ENCODE data around the gene CPS1. TPM values are rescaled to one million over a fixed set of nuclear protein-coding genes. Genes with fewer than 3 reads are reported as not detected.

CPS1 gene
- total RNA-seq, 2 donors from 2014 or later: 2.7 to 3.3 TPM

GRCh38 chr2:210531482-210531881, 24.9 kb upstream of the CPS1 start:
- Histone ChIP-seq H3K36me3 (no peaks in the 10 kb centered on the region), H3K27me3 (no peaks in the 10 kb centered on the region), H3K4me3 (no peak overlapping the region), H3K9ac (ENCODE audit: low read depth in 2 of 2, low read length in 2 of 2) (no peak overlapping the region), H3K27ac (no peak overlapping the region), H3K4me1 (no peaks in the 10 kb centered on the region), H3K9me3 (no peaks in the 10 kb centered on the region)
- DNase-seq: no peak
- TF ChIP-seq CTCF (IDR thresholded peaks at IDR 0.05): no peak
- intact Hi-C loops (cut with DNase I): no loop called here

GRCh38 chr2:210533389-210533788, 23.0 kb upstream of the CPS1 start:
- intact Hi-C loops (cut with DNase I): no loop called here
- TF ChIP-seq CTCF (IDR thresholded peaks at IDR 0.05): no peak
- Histone ChIP-seq H3K9ac (ENCODE audit: low read depth in 2 of 2, low read length in 2 of 2) (no peak overlapping the region), H3K4me3 (no peak overlapping the region), H3K27ac (no peak overlapping the region), H3K9me3 (no peaks in the 10 kb centered on the region), H3K27me3 (no peaks in the 10 kb centered on the region), H3K4me1 (no peaks in the 10 kb centered on the region), H3K36me3 (no peaks in the 10 kb centered on the region)
- no peak for DNase-seq

GRCh38 chr2:210534879-210535278, 21.5 kb upstream of the CPS1 start:
- no peak overlapping the region for H3K9ac ChIP-seq (ENCODE audit: low read depth in 2 of 2, low read length in 2 of 2)
- intact Hi-C loops (cut with DNase I): no loop called here
- H3K4me1 ChIP-seq: no peaks in the 10 kb centered on the region
- no peak overlapping the region for H3K27ac ChIP-seq
- H3K9me3 ChIP-seq: no peaks in the 10 kb centered on the region
- H3K4me3 ChIP-seq: no peak overlapping the region
- no peaks in the 10 kb centered on the region for H3K36me3 ChIP-seq
- no peaks in the 10 kb centered on the region for H3K27me3 ChIP-seq
- no peak for DNase-seq
- TF ChIP-seq CTCF (IDR thresholded peaks at IDR 0.05): no peak

GRCh38 chr2:210536973-210537650, 19.3 kb upstream of the CPS1 start:
- Histone ChIP-seq H3K9ac (ENCODE audit: low read depth in 2 of 2, low read length in 2 of 2) (no peak overlapping the region), H3K27ac (no peak overlapping the region), H3K9me3 (no peaks in the 10 kb centered on the region), H3K36me3 (no peaks in the 10 kb centered on the region), H3K4me3 (no peak overlapping the region), H3K4me1 (no peaks in the 10 kb centered on the region), H3K27me3 (no peaks in the 10 kb centered on the region)
- no peak for DNase-seq
- intact Hi-C loops (cut with DNase I): no loop called here
- TF ChIP-seq CTCF (IDR thresholded peaks at IDR 0.05): no peak

GRCh38 chr2:210539035-210539434, 17.4 kb upstream of the CPS1 start:
- no peaks in the 10 kb centered on the region for H3K4me1 ChIP-seq
- intact Hi-C loops (cut with DNase I): no loop called here
- H3K4me3 ChIP-seq: no peak overlapping the region
- no peak for DNase-seq
- H3K36me3 ChIP-seq: no peaks in the 10 kb centered on the region
- H3K27ac ChIP-seq: no peak overlapping the region
- H3K27me3 ChIP-seq: no peaks in the 10 kb centered on the region
- no peaks in the 10 kb centered on the region for H3K9me3 ChIP-seq
- no peak overlapping the region for H3K9ac ChIP-seq (ENCODE audit: low read depth in 2 of 2, low read length in 2 of 2)
- no peak for TF ChIP-seq CTCF (IDR thresholded peaks at IDR 0.05)
